SJSA1 (cell line): ENCODE data around the gene CTCF. TPM values are rescaled to one million over a fixed set of nuclear protein-coding genes. Genes with fewer than 3 reads are reported as not detected.

Experiments
- DNase-seq, 2 experiments: peaks; one replicate each; pipeline ENCODE4 v3.0.0-alpha.2; 2015 to 2020; ENCODE audit warnings: low spot score in 2 of 2, low read depth in 1 of 2
- H3K27ac ChIP-seq: fragments of 250-450 bp; sonication (Bioruptor Pico); 2 replicates; pipeline ENCODE4 v1.5.1; 2020; ENCODE audit warnings: mild to moderate bottlenecking, moderate library complexity
- H3K27me3 ChIP-seq: fragments of 250-450 bp; sonication (Bioruptor Pico); replicated peaks from 2 replicates; pipeline ENCODE4 v1.5.1; 2020; ENCODE audit warnings: mild to moderate bottlenecking, moderate library complexity
- H3K36me3 ChIP-seq: fragments of 250-450 bp; sonication (Bioruptor Pico); 2 replicates; pipeline ENCODE4 v1.5.1; 2020; ENCODE audit warnings: mild to moderate bottlenecking
- H3K4me1 ChIP-seq: fragments of 250-450 bp; sonication (Bioruptor Pico); replicated peaks from 2 replicates; pipeline ENCODE4 v1.6.1; 2021; ENCODE audit warnings: mild to moderate bottlenecking
- H3K4me3 ChIP-seq: fragments of 250-450 bp; sonication (Bioruptor Pico); 2 replicates; pipeline ENCODE4 v1.5.1; 2020; ENCODE audit warnings: mild to moderate bottlenecking
- H3K9me3 ChIP-seq: fragments of 250-450 bp; sonication (Bioruptor Pico); replicated peaks from 2 replicates; pipeline ENCODE4 v1.5.1; 2020; ENCODE audit warnings: mild to moderate bottlenecking
- total RNA-seq: library from RNA; depleted of rRNA; stranded (reverse); fragments of >200 nt; shearing (Covaris generic); gene quantifications from 2 replicates; pipeline ENCODE4 v1.2.3, GENCODE V29; 2014

CTCF gene
- total RNA-seq, 1 experiment from 2014 or later, result 39.1 TPM

DNA sequence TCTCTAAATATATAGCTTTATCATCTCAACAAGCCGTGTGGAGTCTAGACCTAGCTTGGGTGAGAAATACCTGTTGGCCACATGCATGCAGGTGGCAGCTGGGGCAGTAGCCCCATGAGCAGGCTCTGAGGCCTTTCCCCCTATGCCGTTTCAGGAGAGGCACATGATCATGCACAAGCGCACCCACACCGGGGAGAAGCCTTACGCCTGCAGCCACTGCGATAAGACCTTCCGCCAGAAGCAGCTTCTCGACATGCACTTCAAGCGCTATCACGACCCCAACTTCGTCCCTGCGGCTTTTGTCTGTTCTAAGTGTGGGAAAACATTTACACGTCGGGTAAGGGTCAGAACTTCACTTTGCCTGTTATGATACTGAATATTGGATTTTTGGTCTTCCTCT is 65.9 kb downstream of the CTCF start:
- Histone ChIP-seq H3K9me3 (no peaks in the 10 kb centered on the region), H3K4me1 (no peaks in the 10 kb centered on the region), H3K27ac (no peak overlapping the region), H3K36me3 (peaks cover 78% of the 10 kb centered on the region), H3K4me3 (no peak overlapping the region), H3K27me3 (no peaks in the 10 kb centered on the region)
- DNase-seq, result no peak

- no peak overlapping the region for H3K4me3 ChIP-seq
- H3K27ac ChIP-seq, result no peak overlapping the region
- H3K4me1 ChIP-seq, result no peaks in the 10 kb centered on the region
- H3K27me3 ChIP-seq, result no peaks in the 10 kb centered on the region
- H3K9me3 ChIP-seq, result no peaks in the 10 kb centered on the region
- H3K36me3 ChIP-seq, result peaks cover 80% of the 10 kb centered on the region
- DNase-seq, result no peak
Observed at GRCh38 chr16:67632415-67633172, 70.3 kb downstream of the CTCF start.

- H3K4me3 ChIP-seq, result no peak overlapping the region
- peaks cover 74% of the 10 kb centered on the region for H3K36me3 ChIP-seq
- DNase-seq, result no peak
Observed at GRCh38 chr16:67636713-67637112, 74.4 kb downstream of the CTCF start.

DNA sequence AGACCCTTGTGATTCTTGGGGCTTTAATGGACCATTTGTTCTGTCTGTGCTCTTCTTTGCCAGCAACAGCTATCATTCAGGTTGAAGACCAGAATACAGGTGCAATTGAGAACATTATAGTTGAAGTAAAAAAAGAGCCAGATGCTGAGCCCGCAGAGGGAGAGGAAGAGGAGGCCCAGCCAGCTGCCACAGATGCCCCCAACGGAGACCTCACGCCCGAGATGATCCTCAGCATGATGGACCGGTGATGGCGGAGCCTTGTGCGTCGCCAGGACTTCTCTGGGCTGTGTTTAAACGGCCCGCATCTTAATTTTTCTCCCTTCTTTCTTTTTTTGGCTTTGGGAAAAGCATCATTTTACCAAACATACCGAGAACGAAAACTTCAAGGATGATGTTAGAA is 75.3 kb downstream of the CTCF start:
- H3K4me1 ChIP-seq, result no peaks in the 10 kb centered on the region
- no peaks in the 10 kb centered on the region for H3K9me3 ChIP-seq
- H3K27me3 ChIP-seq, result no peaks in the 10 kb centered on the region
- H3K27ac ChIP-seq, result no peak overlapping the region
- no peak overlapping the region for H3K4me3 ChIP-seq
- DNase-seq, result no peak
- H3K36me3 ChIP-seq, result peaks cover 65% of the 10 kb centered on the region

More at GRCh38 chr16:67636713-67637112, 74.4 kb downstream of the CTCF start:
- Histone ChIP-seq H3K27ac (no peak overlapping the region), H3K4me1 (no peaks in the 10 kb centered on the region), H3K27me3 (no peaks in the 10 kb centered on the region), H3K9me3 (no peaks in the 10 kb centered on the region)

DNA sequence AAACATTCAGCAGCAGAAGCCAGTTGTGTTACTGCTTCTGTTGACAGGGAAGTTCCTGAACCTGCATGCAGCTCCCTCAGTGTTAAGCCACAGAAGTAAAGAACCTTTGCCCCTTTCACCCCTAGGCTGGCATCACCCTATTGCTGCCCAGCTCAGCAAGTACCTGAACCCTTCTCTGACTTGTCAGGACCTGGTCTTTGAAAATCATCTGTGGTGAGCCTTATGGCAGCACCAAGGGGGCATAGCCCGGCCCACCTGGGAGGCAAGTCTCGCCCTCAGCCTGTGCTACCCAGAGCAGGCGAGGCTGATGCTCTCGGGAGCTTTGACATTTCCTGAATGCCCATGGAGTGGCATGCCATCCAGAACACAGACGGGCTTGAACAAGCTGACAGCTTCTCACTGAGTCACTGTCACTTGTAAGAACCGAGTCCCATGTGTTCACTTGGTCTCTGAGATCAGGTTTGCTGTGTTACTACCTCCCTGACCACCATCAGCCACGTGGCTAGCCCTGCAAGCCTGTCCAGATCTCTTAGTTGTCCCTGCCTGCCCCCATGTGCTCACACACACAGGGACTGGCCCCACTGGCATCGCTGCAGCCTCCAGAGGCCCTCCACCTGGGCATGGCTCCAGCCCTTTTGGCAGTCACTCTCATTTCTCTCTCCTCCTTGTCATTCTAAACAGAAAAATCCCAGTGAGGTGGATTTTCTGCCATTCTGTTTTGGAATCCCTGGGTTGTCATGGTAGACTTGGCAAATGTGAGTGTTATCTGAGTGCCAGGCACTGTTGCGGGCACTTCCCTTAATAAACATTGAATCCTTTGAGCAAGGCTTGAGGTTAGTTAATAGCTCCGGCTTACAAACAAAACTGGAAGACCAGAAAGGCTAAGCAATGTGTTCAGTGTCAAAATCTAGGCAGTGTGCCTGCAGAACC is 79.7 kb downstream of the CTCF start:
- H3K27ac ChIP-seq, result no peak overlapping the region
- no peak for DNase-seq
- H3K36me3 ChIP-seq, result peaks cover 27% of the 10 kb centered on the region
- H3K27me3 ChIP-seq, result peaks cover 25% of the 10 kb centered on the region
- H3K9me3 ChIP-seq, result no peaks in the 10 kb centered on the region
- no peak overlapping the region for H3K4me3 ChIP-seq
- H3K4me1 ChIP-seq, result peaks cover 7% of the 10 kb centered on the region

DNA sequence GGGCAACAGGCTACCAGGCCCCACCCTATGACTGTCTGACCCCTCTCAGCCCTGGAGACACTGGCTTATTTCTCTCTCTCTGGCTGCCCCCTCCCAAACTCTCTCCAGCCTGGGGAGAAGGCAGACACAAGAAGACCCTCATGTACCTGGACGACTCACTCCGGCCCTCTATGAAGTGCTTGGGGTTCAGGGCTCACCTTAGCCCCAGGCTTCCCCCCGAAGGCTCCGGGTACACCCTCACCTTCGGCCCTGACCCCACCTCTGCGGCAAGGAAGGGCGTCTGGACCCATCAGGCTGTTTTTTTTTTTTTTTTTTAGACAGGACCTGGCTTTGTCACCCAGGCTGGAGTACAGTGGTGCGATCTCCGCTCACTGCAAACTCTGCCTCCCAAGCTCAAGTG is 81.7 kb downstream of the CTCF start:
- Histone ChIP-seq H3K36me3 (peaks cover 7% of the 10 kb centered on the region), H3K27me3 (peaks cover 43% of the 10 kb centered on the region), H3K9me3 (no peaks in the 10 kb centered on the region; the same call in 1 of the 2 replicates), H3K4me1 (peaks cover 7% of the 10 kb centered on the region), H3K4me3 (no peak overlapping the region), H3K27ac (no peak overlapping the region)
- DNase-seq, result no peak

GRCh38 chr16:67645397-67646121 is 83.2 kb downstream of the CTCF start:
- Histone ChIP-seq H3K36me3 (no peaks in the 10 kb centered on the region), H3K27ac (no peak overlapping the region), H3K4me3 (no peak overlapping the region), H3K9me3 (no peaks in the 10 kb centered on the region; the same call in 1 of the 2 replicates), H3K27me3 (peaks cover 58% of the 10 kb centered on the region), H3K4me1 (peaks cover 7% of the 10 kb centered on the region)
- DNase-seq, result no peak

- peaks cover 71% of the 10 kb centered on the region for H3K27me3 ChIP-seq
- DNase-seq, result no peak
Observed at GRCh38 chr16:67647111-67647651, 84.9 kb downstream of the CTCF start.

GRCh38 chr16:67647681-67648080 is 85.4 kb downstream of the CTCF start:
- no peak overlapping the region for H3K27ac ChIP-seq
- H3K9me3 ChIP-seq, result no peaks in the 10 kb centered on the region; the same call in 1 of the 2 replicates
- H3K27me3 ChIP-seq, result peaks cover 76% of the 10 kb centered on the region
- H3K4me3 ChIP-seq, result no peak overlapping the region
- H3K36me3 ChIP-seq, result no peaks in the 10 kb centered on the region
- peaks cover 11% of the 10 kb centered on the region for H3K4me1 ChIP-seq
- no peak for DNase-seq

More at GRCh38 chr16:67647111-67647651, 84.9 kb downstream of the CTCF start:
- Histone ChIP-seq H3K9me3 (no peaks in the 10 kb centered on the region; the same call in 1 of the 2 replicates), H3K4me1 (peaks cover 7% of the 10 kb centered on the region), H3K4me3 (no peak overlapping the region), H3K27ac (no peak overlapping the region), H3K36me3 (no peaks in the 10 kb centered on the region)

GRCh38 chr16:67648088-67648763 is 85.9 kb downstream of the CTCF start:
- Histone ChIP-seq H3K27me3 (peaks cover 76% of the 10 kb centered on the region), H3K27ac (no peak overlapping the region), H3K36me3 (0 out of 2 replicates have a peak, but pooled peaks cover 2% of the 10 kb centered on the region), H3K9me3 (no peaks in the 10 kb centered on the region; the same call in 1 of the 2 replicates), H3K4me1 (peaks cover 15% of the 10 kb centered on the region), H3K4me3 (no peak overlapping the region)
- DNase-seq, result no peak

DNA sequence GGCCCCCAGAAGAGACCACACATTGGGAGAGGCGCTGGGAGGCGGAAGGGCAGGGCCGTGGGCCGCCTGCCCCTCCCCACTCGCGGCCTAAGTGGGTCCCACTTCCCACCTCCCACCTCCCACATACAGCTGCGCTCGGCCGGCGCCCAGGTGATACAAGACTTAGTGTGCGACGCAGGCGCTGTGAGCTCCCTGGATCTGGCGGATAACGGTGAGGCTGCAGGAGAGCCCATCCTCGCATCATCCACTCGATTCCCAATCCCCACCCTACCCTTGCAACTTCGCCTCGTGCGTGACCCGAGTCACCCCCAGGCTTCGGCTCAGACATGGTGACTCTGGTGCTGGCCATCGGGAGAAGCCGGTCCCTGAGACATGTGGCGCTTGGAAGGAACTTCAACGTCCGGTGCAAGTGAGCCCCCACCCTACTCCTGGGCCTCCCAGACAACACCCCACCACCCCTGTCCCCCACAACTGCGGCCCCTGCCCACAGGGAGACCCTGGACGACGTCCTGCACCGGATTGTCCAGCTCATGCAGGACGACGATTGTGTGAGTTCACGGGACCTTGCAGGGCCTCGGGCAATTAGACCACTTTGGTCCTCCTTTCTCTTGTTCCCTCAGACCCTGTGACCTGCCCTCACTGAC is 86.6 kb downstream of the CTCF start:
- peaks cover 20% of the 10 kb centered on the region for H3K4me1 ChIP-seq
- H3K4me3 ChIP-seq, result no peak overlapping the region
- peaks cover 76% of the 10 kb centered on the region for H3K27me3 ChIP-seq
- H3K9me3 ChIP-seq, result no peaks in the 10 kb centered on the region; the same call in 1 of the 2 replicates
- no peak for DNase-seq
- 0 out of 2 replicates have a peak, but pooled peaks cover 3% of the 10 kb centered on the region for H3K36me3 ChIP-seq
- no peak overlapping the region for H3K27ac ChIP-seq

DNA sequence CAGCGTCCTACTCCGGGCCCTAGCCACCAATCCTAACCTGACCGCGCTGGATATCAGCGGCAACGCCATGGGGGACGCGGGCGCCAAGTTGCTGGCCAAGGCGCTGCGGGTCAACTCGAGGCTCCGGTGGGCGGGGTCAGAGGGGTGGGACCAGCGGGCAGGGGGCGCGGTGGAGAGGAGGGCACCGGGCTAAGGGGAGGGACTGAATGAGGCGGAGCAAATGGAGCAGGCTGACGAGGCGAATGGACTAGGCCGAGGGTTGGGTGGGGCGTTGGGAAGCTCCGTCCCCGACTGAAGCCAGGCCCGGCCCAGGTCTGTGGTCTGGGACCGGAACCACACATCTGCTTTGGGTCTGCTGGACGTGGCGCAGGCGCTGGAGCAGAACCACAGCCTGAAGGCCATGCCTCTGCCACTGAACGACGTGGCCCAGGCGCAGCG is 87.2 kb downstream of the CTCF start:
- no peaks in the 10 kb centered on the region; the same call in 1 of the 2 replicates for H3K9me3 ChIP-seq
- H3K27ac ChIP-seq, result no peak overlapping the region
- H3K27me3 ChIP-seq, result peaks cover 76% of the 10 kb centered on the region
- H3K4me1 ChIP-seq, result peaks cover 27% of the 10 kb centered on the region
- no peak for DNase-seq
- no peak overlapping the region for H3K4me3 ChIP-seq
- peaks cover 8% of the 10 kb centered on the region for H3K36me3 ChIP-seq
